Body of pancreas (tissue), 4 donors: Measurements from ENCODE around the gene NBEA. TPM values are rescaled to one million over a fixed set of nuclear protein-coding genes. Genes with fewer than 3 reads are reported as not detected.

Source experiments
- ATAC-seq: fragments of 150-250 bp; one replicate; pipeline ENCODE4 v1.9.1; 2016
- DNase-seq, 4 donors: peaks; one replicate each; pipeline ENCODE4 v3.0.0-alpha.2; 2019
- H3K27ac ChIP-seq, 4 donors: fragments of 200-600 bp; sonication (generic); 1 replicate in 3 of 4; 2 replicates in 1 of 4; pipeline versions ENCODE4 v1.5.1 to v1.6.1; 2016 to 2019; ENCODE audit warnings: mild to moderate bottlenecking in 1 of 4, mixed read lengths in 1 of 4, moderate library complexity in 1 of 4
- H3K27me3 ChIP-seq, 2 donors: fragments of 200-600 bp; sonication (generic); one replicate each; pipeline ENCODE4 v1.6.0; 2016; ENCODE audit warnings: mild to moderate bottlenecking in 1 of 2
- H3K36me3 ChIP-seq, 2 donors: fragments of 200-600 bp; sonication (generic); replicated peaks in 1 of 2; 2 replicates each; pipeline ENCODE4 v1.5.1; 2016; ENCODE audit warnings: low read depth in 2 of 2; ENCODE audit not compliant: insufficient read depth in 1 of 2
- H3K4me1 ChIP-seq: fragments of 200-600 bp; sonication (generic); one replicate; pipeline ENCODE4 v1.6.0; 2016
- H3K4me3 ChIP-seq, 2 donors: fragments of 200-600 bp; sonication (generic); 1 replicate in 1 of 2; 2 replicates in 1 of 2; pipeline ENCODE4 v1.5.1; 2016 to 2019
- H3K9me3 ChIP-seq, 3 donors: fragments of 200-600 bp; sonication (generic); 1 replicate in 2 of 3; 2 replicates in 1 of 3; pipeline ENCODE4 v1.5.1; 2016
- POLR2A ChIP-seq, 3 donors: fragments of 450-650 bp; IDR thresholded peaks; one replicate each; pipeline ENCODE4 v1.6.1; 2016; ENCODE audit warnings: antibody characterized with exemption in 3 of 3, mild to moderate bottlenecking in 2 of 3
- WGBS, 2 donors: methylation state at CpG; one replicate each; pipeline ENCODE4 v1.1.5; 2017; 5-methylcytosine and 5-hydroxymethylcytosine counted together
- intact Hi-C: fragments of 100-400 bp; cut with DNase I; formaldehyde crosslinking; loops from one replicate; pipeline ENCODE4 v1.15.1; 2023
- total RNA-seq, 2 donors: library from RNA; depleted of rRNA; stranded (reverse); fragments of >200 nt; gene quantifications; one replicate each; pipeline ENCODE4 v1.1.0, GENCODE V29; 2016
- TF ChIP-seq, protein P1 (sequence below), 7 experiments: fragments of 450-650 bp in 4 of 7; fragments of 200-600 bp in 3 of 7; sonication (generic) in 3 of 7; IDR thresholded peaks; one replicate each; pipeline ENCODE4 v1.5.1; 2016 to 2019; ENCODE audit warnings: antibody characterized with exemption in 7 of 7

Gene NBEA
- total RNA-seq, 2 donors from 2014 or later = 9.6 to 19.1 TPM

DNA sequence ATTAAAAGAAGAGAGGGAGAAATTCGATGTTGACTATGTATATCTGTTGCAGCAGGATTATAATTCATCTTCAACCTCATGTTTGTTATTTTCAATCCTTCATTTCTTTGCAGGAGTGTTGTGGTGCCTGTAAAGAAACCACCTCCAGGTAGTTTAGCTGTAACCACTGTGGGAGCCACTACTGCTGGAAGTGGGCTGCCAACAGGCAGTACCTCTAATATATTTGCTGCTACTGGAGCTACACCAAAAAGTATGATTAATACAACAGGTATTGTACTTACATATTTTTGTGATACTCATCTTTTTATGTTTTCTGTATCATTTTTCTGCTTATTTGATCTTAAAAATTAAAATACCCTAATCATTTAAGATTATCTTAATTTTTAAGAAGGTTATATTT lies 266.5 kb downstream of the NBEA start:
- DNase-seq (no peak), ATAC-seq (no peak)
- Histone ChIP-seq H3K4me3 (no peak overlapping the region), H3K36me3 (no peaks in the 10 kb centered on the region), H3K27ac (no peak overlapping the region), H3K9me3 (no peaks in the 10 kb centered on the region), H3K4me1 (no peaks in the 10 kb centered on the region), H3K27me3 (no peaks in the 10 kb centered on the region)
- TF ChIP-seq, protein P1, sequence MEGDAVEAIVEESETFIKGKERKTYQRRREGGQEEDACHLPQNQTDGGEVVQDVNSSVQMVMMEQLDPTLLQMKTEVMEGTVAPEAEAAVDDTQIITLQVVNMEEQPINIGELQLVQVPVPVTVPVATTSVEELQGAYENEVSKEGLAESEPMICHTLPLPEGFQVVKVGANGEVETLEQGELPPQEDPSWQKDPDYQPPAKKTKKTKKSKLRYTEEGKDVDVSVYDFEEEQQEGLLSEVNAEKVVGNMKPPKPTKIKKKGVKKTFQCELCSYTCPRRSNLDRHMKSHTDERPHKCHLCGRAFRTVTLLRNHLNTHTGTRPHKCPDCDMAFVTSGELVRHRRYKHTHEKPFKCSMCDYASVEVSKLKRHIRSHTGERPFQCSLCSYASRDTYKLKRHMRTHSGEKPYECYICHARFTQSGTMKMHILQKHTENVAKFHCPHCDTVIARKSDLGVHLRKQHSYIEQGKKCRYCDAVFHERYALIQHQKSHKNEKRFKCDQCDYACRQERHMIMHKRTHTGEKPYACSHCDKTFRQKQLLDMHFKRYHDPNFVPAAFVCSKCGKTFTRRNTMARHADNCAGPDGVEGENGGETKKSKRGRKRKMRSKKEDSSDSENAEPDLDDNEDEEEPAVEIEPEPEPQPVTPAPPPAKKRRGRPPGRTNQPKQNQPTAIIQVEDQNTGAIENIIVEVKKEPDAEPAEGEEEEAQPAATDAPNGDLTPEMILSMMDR (IDR thresholded peaks at IDR 0.05) = no peak
- TF ChIP-seq POLR2A (IDR thresholded peaks at IDR 0.05) = no peak
- intact Hi-C loops = no loop called here
- WGBS, 2 donors = 67 to 86% methylated on average over 1 of the region's 1 CpG

DNA sequence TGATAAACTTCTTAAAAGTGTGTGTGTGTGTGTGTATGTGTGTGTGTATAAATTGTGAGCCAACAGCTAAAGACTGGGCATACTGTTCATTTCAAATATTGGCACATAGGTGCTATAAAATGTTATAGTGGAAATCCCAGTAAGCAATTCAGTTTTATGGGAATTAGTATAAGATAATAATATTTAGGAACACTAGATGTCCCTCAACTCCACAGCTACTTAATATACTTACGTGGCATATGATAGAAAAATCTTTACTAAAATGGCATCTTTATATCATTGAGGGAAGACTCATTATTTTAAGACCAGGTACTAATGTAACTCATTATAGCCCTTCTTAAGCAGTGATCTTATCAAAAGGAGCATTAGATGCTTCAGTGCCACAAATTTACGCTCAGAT lies 268.2 kb downstream of the NBEA start:
- Histone ChIP-seq H3K9me3 (no peaks in the 10 kb centered on the region), H3K4me3 (no peak overlapping the region), H3K27me3 (no peaks in the 10 kb centered on the region), H3K27ac (no peak overlapping the region), H3K36me3 (no peaks in the 10 kb centered on the region), H3K4me1 (no peaks in the 10 kb centered on the region)
- ATAC-seq (no peak), DNase-seq (no peak)
- TF ChIP-seq, protein P1 (IDR thresholded peaks at IDR 0.05) = no peak
- TF ChIP-seq POLR2A (IDR thresholded peaks at IDR 0.05) = no peak
- WGBS, 2 donors = 85 to 92% methylated on average over 2 of the region's 2 CpGs
- intact Hi-C loops = no loop called here

DNA sequence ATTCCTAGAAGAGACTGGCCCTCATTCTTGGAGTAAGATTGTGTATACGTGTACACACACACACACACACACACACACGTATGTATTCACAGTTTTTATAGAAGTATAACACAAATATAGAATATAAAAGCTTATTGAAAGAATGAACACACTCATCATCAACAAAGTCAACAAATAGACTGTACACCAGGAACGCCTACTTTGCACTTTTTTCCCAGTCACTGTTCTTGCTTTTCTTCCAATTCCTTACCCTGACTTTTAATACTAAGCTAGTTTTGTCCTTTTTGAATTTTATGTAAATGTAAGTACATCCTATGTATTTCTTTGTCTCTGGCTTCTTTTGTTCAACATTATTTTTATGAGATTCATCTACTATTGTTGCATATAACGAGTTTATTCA lies 269.9 kb downstream of the NBEA start:
- Histone ChIP-seq H3K27ac (no peak overlapping the region), H3K4me1 (no peaks in the 10 kb centered on the region), H3K36me3 (no peaks in the 10 kb centered on the region), H3K27me3 (no peaks in the 10 kb centered on the region), H3K9me3 (no peaks in the 10 kb centered on the region), H3K4me3 (no peak overlapping the region)
- intact Hi-C loops = no loop called here
- ATAC-seq (no peak), DNase-seq (no peak)
- 89 to 91% methylated on average over 4 of the region's 4 CpGs for WGBS, 2 donors
- TF ChIP-seq POLR2A (IDR thresholded peaks at IDR 0.05) = no peak
- TF ChIP-seq, protein P1 (IDR thresholded peaks at IDR 0.05) = no peak

DNA sequence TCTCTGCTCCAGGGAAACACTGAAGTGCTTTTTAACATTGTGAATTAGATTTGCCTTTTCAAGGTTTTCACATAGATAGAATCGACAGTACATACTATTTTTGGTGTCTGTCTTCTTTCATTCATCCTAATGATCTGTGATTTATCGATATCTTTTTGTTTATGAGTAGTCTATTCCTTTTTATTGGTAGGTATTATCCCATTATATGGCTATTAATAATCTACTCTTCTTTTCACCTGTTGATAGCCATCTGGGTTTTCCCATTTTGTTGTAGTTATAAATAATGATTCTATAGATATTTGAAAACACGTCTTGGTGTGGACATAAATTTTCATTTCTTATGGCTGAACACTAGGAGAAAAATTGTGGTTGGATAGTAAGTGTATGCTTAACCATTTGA lies 271.8 kb downstream of the NBEA start:
- no peaks in the 10 kb centered on the region for H3K9me3 ChIP-seq
- DNase-seq (no peak), ATAC-seq (no peak)
- no peaks in the 10 kb centered on the region for H3K4me1 ChIP-seq
- intact Hi-C loops = no loop called here
- no peaks in the 10 kb centered on the region for H3K36me3 ChIP-seq
- H3K27me3 ChIP-seq = no peaks in the 10 kb centered on the region
- H3K4me3 ChIP-seq = no peak overlapping the region
- no peak overlapping the region for H3K27ac ChIP-seq
- no peak for TF ChIP-seq POLR2A (IDR thresholded peaks at IDR 0.05)
- TF ChIP-seq, protein P1 (IDR thresholded peaks at IDR 0.05) = no peak
- 86 to 87% methylated on average over 3 of the region's 3 CpGs for WGBS, 2 donors

DNA sequence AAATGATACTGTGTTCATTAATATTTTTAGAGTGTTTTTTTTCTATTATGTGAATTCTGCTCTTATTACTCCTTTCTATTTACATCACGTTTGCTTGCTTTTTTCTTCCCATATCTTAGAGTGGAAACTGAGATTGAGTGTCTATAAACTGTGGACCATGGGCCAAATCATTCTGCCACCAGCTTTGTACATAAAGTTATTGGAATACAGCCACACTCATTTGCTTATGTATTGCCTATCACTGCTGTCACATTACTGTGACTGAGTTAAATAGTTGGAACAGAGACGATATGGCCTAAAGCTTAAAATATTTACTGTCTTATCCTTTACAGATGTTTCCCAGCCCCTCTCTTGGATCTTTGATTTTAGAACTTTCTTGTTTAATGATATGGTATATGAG lies 274.1 kb downstream of the NBEA start:
- Histone ChIP-seq H3K4me1 (no peaks in the 10 kb centered on the region), H3K4me3 (no peak overlapping the region), H3K36me3 (no peaks in the 10 kb centered on the region), H3K27me3 (no peaks in the 10 kb centered on the region), H3K9me3 (no peaks in the 10 kb centered on the region), H3K27ac (no peak overlapping the region)
- no peak for TF ChIP-seq POLR2A (IDR thresholded peaks at IDR 0.05)
- TF ChIP-seq, protein P1 (IDR thresholded peaks at IDR 0.05) = no peak
- intact Hi-C loops = no loop called here
- ATAC-seq (no peak), DNase-seq (no peak)
- WGBS, 2 donors = 29 to 34% methylated on average over 2 of the region's 2 CpGs
